ENCODE measurements around the gene ASPA.

DNA sequence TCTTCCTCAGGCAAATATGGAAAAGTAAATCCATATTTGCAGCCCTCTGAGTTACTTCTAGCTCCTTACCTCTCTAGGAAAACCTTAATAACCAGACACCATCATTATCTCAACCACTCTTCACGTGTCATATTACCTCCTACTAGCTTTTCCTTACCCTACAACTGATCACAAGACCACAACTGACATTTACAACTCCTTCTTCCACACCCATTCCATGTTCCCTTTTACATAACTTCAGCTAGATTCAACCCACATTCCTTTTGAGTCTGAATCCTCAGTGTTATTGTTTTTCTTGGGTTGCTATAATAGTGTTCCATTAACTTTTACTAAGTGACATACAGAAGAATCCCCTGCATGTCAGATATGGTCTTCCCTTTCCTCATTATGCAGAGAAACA is 37.4 kb upstream of the ASPA start:
- TF ChIP-seq, protein P1, sequence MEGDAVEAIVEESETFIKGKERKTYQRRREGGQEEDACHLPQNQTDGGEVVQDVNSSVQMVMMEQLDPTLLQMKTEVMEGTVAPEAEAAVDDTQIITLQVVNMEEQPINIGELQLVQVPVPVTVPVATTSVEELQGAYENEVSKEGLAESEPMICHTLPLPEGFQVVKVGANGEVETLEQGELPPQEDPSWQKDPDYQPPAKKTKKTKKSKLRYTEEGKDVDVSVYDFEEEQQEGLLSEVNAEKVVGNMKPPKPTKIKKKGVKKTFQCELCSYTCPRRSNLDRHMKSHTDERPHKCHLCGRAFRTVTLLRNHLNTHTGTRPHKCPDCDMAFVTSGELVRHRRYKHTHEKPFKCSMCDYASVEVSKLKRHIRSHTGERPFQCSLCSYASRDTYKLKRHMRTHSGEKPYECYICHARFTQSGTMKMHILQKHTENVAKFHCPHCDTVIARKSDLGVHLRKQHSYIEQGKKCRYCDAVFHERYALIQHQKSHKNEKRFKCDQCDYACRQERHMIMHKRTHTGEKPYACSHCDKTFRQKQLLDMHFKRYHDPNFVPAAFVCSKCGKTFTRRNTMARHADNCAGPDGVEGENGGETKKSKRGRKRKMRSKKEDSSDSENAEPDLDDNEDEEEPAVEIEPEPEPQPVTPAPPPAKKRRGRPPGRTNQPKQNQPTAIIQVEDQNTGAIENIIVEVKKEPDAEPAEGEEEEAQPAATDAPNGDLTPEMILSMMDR (IDR thresholded peaks at IDR 0.05): no peak
- no peak for TF ChIP-seq POLR2A (IDR thresholded peaks at IDR 0.05)
